PC-3 (cell line): ENCODE data around the gene CCDC167.
A peak's percentile ranks its signal among the peaks of the same experiment; 100 is the strongest.

ENCODE experiments used
- CTCF ChIP-seq: fragments of 300-600 bp; sonication (generic); conservative IDR thresholded peaks from 2 replicates; pipeline ENCODE4 v1.5.1; 2017; ENCODE audit warnings: antibody characterized with exemption, low read depth, mild to moderate bottlenecking, low read length
- EZH2 ChIP-seq: fragments of 300-600 bp; sonication (generic); IDR thresholded peaks from one replicate; pipeline ENCODE4 v1.6.1; 2017; ENCODE audit warnings: antibody characterized with exemption, mild to moderate bottlenecking, low read length; ENCODE audit not compliant: unreplicated experiment
- EZH2phosphoT487 ChIP-seq: fragments of 300-600 bp; sonication (generic); IDR thresholded peaks from 2 replicates; pipeline ENCODE4 v1.6.1; 2018; ENCODE audit warnings: mild to moderate bottlenecking, antibody characterized with exemption, low read length, borderline replicate concordance

DNA sequence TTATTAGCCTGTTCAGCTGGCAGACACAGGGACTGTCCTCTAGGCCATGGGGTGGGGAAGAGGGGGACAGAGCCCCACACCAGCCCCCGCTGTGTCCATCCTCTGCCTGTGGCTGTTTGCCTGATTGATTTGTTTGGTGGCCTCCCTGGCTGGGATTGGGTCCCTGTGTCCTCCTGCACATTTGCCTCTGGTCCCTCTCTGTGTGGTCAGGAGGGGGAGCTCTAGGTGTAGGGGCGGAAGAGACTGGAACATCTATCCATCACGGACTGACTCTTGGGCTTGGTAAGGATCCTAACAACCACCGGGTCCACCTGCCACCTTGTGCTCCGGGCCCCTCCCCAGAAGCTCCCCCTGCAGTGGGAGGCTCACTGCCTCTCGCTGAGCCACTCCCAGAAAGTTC, 38.4 kb upstream of the CCDC167 start:
- TF ChIP-seq CTCF, result peak; percentile 80
- no peak for TF ChIP-seq EZH2phosphoT487
- no peak for TF ChIP-seq EZH2
